ENCODE results near the gene PDP2. TPM values are rescaled to one million over a fixed set of nuclear protein-coding genes. Genes with fewer than 3 reads are reported as not detected.
A peak's percentile ranks its signal among the peaks of the same experiment; 100 is the strongest.

Gene PDP2
- total and polyA plus RNA-seq, 2 of the 4 experiments (the other 2 are of a cell fraction), result 5.3 to 16.8 TPM

GRCh38 chr16:66859397-66860068, 20.8 kb upstream of the PDP2 start:
- ATAC-seq (ENCODE audit: low read depth), result peak; percentile 27; the same call in 1 of the 2 replicates
- in situ Hi-C loops (cut with MboI; ENCODE audit: low sequenced_read_pairs), result loop anchor here (10.0 kb wide), 1 partner anchor 455 kb away; no protein-coding TSS in a partner anchor

More at GRCh38 chr16:66859397-66860068, 20.8 kb upstream of the PDP2 start:
- Histone ChIP-seq H4K91ac (ENCODE audit: insufficient read depth, low read depth, low read length) (no peak overlapping the region), H3K4me2 (ENCODE audit: low read depth, low read length) (no peak overlapping the region), H3K9ac (ENCODE audit: low read depth, low read length) (no peak overlapping the region), H3K4me1 (ENCODE audit: control insufficient read depth, insufficient read depth, low read length) (no peaks in the 10 kb centered on the region), H3K27me3 (ENCODE audit: control insufficient read depth, insufficient read depth, low read length) (peaks cover 4% of the 10 kb centered on the region; the same call in 1 of the 2 replicates), H4K5ac (ENCODE audit: low read depth, low read length) (no peak overlapping the region), H3K36me3 (ENCODE audit: control insufficient read depth, insufficient read depth, low read length) (no peaks in the 10 kb centered on the region), H3K9me3 (ENCODE audit: control insufficient read depth, insufficient read depth, low read length) (no peaks in the 10 kb centered on the region), H3K79me1 (ENCODE audit: low read depth in 1 of 2, low read length in 2 of 2) (no peaks in the 10 kb centered on the region), H3K14ac (replicated peaks; ENCODE audit: low read depth, low read length) (no peak overlapping the region), H2AK9ac (replicated peaks; ENCODE audit: low read depth, low read length, poor library complexity) (no peak overlapping the region), H3K56ac (ENCODE audit: extremely low read depth, insufficient read depth, low read length) (no peak overlapping the region), H2BK20ac (ENCODE audit: low read depth, low read length) (no peak overlapping the region), H3K4me3 (ENCODE audit: insufficient read depth, low read depth, low read length) (no peak overlapping the region), H3K27ac (ENCODE audit: insufficient read depth, low read length) (no peak overlapping the region), H2BK15ac (ENCODE audit: low read depth, low read length) (no peak overlapping the region), H3K4ac (ENCODE audit: low read depth, low read length) (no peak overlapping the region), H4K20me1 (ENCODE audit: insufficient read depth, low read length) (peaks cover 4% of the 10 kb centered on the region; the same call in 1 of the 2 replicates), H3K23ac (ENCODE audit: low read depth, low read length) (no peak overlapping the region), H2BK5ac (ENCODE audit: low read depth, low read length, poor library complexity, severe bottlenecking) (no peak overlapping the region), H4K8ac (ENCODE audit: low read depth in 2 of 2, low read length in 2 of 2) (no peak overlapping the region), H2BK120ac (ENCODE audit: low read depth, low read length) (no peak overlapping the region), H3K9me1 (ENCODE audit: insufficient read depth, low read length) (no peaks in the 10 kb centered on the region), H2AK5ac (ENCODE audit: low read depth, low read length) (no peak overlapping the region), H2AFZ (replicated peaks; ENCODE audit: low read length, poor library complexity) (no peak overlapping the region), H3K18ac (ENCODE audit: low read depth, low read length) (no peak overlapping the region)
- DNase-seq, result no peak
- BruUV-seq (replicated peaks), result no TSS peak
- WGBS, 2 experiments (ENCODE audit: extremely low coverage in 2 of 2, insufficient read length in 1 of 2), result no CpG with 5 or more reads among the region's 3 CpGs
- dilution Hi-C loops (cut with HindIII; ENCODE audit: low sequenced_read_pairs, unreplicated experiment) (no loop called here), intact Hi-C loops (cut with micrococcal nuclease) (no loop called here)
- POLR2A ChIA-PET (ENCODE audit: unreplicated experiment), result no interaction called here
- TF ChIP-seq CTCF (conservative IDR thresholded peaks at IDR 0.05; ENCODE audit: low read depth, low read length), result no peak
- CTCF ChIA-PET, result no interaction called here
